ENCODE data around the gene PSMA1.

The PSMA1 gene

GRCh38 chr11:14552089-14552488 lies 31.9 kb upstream of the PSMA1 start:
- DNase-seq (ENCODE audit: low read depth), result no peak
- TF ChIP-seq, protein P1, sequence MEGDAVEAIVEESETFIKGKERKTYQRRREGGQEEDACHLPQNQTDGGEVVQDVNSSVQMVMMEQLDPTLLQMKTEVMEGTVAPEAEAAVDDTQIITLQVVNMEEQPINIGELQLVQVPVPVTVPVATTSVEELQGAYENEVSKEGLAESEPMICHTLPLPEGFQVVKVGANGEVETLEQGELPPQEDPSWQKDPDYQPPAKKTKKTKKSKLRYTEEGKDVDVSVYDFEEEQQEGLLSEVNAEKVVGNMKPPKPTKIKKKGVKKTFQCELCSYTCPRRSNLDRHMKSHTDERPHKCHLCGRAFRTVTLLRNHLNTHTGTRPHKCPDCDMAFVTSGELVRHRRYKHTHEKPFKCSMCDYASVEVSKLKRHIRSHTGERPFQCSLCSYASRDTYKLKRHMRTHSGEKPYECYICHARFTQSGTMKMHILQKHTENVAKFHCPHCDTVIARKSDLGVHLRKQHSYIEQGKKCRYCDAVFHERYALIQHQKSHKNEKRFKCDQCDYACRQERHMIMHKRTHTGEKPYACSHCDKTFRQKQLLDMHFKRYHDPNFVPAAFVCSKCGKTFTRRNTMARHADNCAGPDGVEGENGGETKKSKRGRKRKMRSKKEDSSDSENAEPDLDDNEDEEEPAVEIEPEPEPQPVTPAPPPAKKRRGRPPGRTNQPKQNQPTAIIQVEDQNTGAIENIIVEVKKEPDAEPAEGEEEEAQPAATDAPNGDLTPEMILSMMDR (conservative IDR thresholded peaks at IDR 0.05; ENCODE audit: control insufficient read depth, insufficient read depth, low read depth, low read length), result no peak
- H3K4me3 ChIP-seq (ENCODE audit: control insufficient read depth, low read depth, low read length), result no peak overlapping the region

DNA sequence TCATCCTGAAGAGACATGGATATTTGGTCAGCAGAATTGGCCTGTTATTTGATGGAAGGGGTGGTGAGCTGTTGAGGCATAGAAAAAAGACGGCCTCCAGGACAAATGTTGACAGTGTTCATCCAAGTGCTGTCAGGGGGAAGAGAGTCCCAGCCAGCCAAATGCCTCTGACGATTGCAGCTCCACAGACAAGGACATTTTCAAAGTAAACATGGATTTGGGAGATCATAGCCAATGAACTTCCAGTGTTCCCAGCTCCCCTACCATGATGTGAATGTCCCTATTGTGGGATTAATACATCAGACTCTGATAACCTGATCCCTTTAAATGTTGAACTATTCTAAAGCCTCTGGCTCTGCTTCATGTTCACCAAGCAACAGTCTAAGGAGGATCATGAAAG lies 31.2 kb upstream of the PSMA1 start:
- H3K4me3 ChIP-seq (ENCODE audit: control insufficient read depth, low read depth, low read length), result no peak overlapping the region
- TF ChIP-seq, protein P1 (conservative IDR thresholded peaks at IDR 0.05; ENCODE audit: control insufficient read depth, insufficient read depth, low read depth, low read length), result no peak
- DNase-seq (ENCODE audit: low read depth), result no peak

GRCh38 chr11:14549891-14550290 lies 29.7 kb upstream of the PSMA1 start:
- no peak for DNase-seq (ENCODE audit: low read depth)
- TF ChIP-seq, protein P1 (conservative IDR thresholded peaks at IDR 0.05; ENCODE audit: control insufficient read depth, insufficient read depth, low read depth, low read length), result no peak
- no peak overlapping the region for H3K4me3 ChIP-seq (ENCODE audit: control insufficient read depth, low read depth, low read length)

DNA sequence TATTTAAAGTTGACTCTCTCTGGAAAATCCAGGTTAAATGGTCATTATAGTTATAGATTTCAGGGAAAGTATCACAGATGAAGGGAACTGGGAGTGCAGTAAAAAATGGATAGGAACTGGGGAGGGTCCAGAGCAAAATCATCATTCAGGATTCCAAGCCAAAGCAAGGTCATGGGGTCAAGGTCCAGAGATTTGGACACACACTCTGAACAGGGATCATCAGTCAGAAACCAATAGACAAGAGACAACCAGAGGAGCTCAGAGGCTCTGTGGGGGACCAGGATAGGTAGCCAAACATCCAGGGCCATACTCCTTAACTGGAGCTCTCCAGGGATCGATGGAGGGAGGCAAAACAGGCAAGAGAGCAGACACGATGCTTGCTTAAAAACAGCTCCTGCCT lies 27.3 kb upstream of the PSMA1 start:
- no peak overlapping the region for H3K4me3 ChIP-seq (ENCODE audit: control insufficient read depth, low read depth, low read length)
- no peak for DNase-seq (ENCODE audit: low read depth)
- TF ChIP-seq, protein P1 (conservative IDR thresholded peaks at IDR 0.05; ENCODE audit: control insufficient read depth, insufficient read depth, low read depth, low read length), result no peak

DNA sequence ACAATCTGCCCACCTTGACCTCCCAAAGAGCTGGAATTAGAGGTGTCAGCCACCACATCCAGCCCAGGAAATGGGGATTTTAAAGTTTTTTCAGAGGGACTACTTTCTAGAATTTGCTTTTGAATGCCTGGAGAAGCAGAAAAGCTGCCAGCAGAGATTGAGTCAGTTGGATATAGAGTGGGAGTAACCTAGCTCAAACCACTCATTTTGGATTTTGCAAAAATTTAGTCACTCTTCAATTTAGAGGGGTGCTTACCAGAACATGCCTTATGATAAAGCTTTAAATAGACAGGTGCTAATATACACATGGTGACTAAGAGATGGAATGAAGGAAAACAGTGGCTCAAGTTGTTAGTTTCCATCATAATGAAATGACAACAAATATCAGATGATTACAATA lies 26.5 kb upstream of the PSMA1 start:
- TF ChIP-seq, protein P1 (conservative IDR thresholded peaks at IDR 0.05; ENCODE audit: control insufficient read depth, insufficient read depth, low read depth, low read length), result no peak
- no peak for DNase-seq (ENCODE audit: low read depth)

DNA sequence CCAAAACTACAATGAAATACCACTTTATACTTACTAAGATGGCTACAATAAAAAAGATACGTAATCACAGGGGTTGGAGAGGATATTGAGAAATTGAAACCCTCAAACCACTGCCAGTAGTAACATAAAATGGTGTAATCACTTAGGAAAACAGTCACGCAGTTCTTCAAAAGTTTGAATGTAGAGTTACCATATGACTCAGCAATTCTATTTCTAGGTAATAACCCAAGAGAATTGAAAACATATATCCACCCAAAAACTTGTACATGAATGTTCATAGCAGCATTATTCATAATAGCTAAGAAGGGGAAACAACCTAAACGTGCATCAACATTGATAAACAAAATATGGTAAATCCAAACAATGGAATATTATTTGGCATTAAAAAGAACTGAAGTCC lies 24.4 kb upstream of the PSMA1 start:
- H3K4me3 ChIP-seq (ENCODE audit: control insufficient read depth, low read depth, low read length), result no peak overlapping the region
- peak; percentile 74 for DNase-seq (ENCODE audit: low read depth)
- TF ChIP-seq, protein P1 (conservative IDR thresholded peaks at IDR 0.05; ENCODE audit: control insufficient read depth, insufficient read depth, low read depth, low read length), result no peak

More for the DNA sequence above, 26.5 kb upstream of the PSMA1 start:
- no peak overlapping the region for H3K4me3 ChIP-seq (ENCODE audit: control insufficient read depth, low read depth, low read length)

GRCh38 chr11:14543260-14543659 lies 23.1 kb upstream of the PSMA1 start:
- TF ChIP-seq, protein P1 (conservative IDR thresholded peaks at IDR 0.05; ENCODE audit: control insufficient read depth, insufficient read depth, low read depth, low read length), result no peak
- H3K4me3 ChIP-seq (ENCODE audit: control insufficient read depth, low read depth, low read length), result no peak overlapping the region
- DNase-seq (ENCODE audit: low read depth), result no peak
